Dedifferentiated amniotic fluid mesenchymal stem cell (primary cell): ENCODE results near the gene FAM83D.

Experiments
- DNase-seq: peaks from one replicate; pipeline ENCODE4 v3.0.0-alpha.2; 2016; ENCODE audit errors: extremely low spot score

Gene FAM83D

DNA sequence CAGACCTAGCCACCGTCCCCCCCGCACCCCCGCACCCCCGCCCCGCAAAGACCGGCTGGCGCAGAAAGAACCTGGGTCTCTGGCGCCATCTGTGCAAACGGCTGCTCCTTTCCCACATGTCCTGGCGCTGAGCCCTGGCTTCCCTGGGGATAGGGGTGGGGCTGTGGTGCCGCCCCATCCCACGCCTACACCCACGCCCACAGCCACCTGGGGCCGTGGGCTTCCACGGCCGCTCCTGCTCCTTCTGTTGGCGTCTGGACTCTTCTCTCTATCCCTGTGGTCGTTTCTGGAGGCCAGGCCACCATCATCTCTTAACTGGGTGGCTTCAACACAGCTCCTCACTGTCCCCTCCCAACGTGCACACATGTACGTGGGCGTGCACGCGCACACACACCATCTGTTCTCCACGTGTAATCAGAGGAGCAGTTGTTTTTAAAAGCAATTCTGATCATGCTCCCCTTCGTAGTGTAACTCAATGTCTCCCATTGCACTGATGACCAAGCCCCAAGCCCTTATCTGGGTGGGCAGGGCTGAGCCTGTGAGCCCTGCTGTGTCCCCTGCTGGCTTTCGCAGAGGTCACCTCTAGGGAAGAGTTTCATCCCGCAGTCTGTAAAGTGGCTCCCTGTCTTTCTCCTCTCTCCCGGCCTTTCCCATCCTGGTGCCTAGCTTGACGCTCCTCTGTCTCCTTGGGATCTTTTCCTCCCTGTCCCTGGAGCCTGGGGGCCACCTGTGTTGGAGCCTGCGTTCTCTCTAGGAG, 31.9 kb upstream of the FAM83D start:
- no peak for DNase-seq

DNA sequence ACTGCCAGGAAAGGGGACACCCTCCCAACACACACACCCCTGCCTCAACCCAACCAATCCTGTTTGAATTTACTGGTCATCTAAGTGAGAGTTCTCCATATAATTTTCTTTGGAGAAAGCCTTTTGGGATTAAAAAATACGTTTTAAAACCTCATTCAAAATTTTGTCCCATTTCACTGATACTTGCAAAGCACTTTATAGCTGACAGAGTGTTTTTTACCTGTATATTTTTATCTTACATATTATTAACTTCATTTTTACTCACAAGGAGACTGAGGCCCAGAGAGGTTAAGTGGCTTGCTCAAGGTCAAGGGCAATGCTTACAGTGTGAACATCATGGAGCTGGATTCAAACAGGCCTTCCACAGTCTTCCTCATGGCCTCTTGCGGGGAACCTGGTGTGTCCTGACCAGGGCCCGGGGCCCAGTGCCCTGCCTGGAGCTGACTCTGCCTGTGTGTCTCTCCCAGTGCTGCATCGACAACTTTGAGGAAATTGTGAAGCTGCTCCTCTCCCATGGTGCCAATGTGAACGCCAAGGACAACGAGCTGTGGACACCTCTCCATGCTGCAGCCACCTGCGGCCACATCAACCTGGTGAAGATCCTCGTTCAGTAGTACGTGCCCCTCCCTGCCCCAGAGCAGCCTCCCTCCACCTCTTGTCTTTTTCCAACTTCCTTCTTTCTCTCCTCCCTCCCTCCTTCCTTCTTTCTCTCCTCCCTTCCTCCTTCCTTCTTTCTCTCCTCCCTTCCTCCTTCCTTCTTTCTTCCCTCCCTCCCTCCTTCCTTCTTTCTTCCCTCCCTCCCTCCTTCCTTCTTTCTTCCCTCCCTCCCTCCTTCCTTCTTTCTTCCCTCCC, 30.9 kb upstream of the FAM83D start:
- DNase-seq: no peak

DNA sequence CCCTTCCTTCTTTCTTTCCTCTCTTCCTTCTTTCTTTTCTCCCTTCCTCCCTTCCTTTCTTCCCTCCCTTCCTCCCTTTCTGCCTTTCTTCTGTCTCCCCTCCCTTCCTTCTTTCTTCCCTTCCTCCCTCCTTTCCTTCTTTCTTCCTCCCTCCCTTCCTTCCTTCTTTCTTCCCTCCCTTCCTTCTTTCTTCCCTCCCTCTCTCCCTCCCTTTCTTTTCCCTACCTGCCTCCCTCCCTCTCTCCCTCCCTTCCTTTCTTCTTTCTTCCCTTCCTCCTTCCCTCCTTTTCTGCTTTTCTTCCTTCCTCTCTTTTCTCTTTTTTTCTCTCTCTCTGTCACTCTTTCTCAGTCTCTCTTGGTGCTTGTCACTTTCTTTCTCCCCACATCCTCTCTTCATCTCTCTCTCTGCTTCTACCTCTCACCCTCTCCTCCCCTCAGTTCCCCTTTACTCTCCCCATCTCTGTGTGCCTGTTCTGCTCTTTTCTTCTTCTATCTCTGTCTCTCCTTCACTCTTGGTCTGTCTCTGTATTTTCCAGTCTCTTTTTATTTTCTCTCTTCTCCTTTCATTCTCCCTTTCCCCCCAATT, 30.1 kb upstream of the FAM83D start:
- no peak for DNase-seq

DNA sequence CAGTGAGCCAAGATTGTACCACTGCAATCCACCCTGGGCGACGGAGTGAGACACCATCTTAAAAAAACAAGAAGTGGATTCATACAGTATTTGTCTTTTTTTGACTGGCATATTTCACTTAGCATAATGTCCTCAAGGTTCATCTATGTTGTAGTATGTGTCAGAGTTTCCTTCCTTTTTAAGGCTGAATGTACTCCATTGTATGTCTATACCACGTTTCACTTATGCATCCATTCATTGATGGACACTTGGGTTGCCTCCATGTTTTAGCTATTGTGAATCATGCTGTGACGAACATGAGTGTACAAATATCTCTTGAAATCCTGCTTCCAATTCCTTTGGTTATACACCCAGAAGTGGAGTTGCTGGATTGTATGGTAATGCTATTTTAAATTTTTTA, 28.9 kb upstream of the FAM83D start:
- DNase-seq: no peak

DNA sequence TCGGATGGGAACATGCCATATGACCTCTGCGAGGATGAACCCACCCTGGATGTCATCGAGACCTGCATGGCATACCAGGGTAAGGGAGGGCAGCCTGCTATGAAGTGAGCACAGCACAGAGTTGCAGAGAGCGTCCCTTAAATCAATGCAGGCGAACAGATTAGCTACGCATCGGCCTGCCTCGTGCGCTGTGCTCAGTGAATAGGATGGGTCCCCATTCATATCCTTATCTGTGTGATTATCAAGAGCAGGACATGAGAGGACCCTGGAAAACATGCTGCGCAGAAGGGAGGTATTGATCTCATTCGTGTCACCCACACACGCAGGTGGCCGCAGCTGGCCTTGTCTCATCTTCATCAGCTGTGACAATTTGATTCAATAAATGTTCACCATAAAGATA, 25.6 kb upstream of the FAM83D start:
- DNase-seq: no peak

DNA sequence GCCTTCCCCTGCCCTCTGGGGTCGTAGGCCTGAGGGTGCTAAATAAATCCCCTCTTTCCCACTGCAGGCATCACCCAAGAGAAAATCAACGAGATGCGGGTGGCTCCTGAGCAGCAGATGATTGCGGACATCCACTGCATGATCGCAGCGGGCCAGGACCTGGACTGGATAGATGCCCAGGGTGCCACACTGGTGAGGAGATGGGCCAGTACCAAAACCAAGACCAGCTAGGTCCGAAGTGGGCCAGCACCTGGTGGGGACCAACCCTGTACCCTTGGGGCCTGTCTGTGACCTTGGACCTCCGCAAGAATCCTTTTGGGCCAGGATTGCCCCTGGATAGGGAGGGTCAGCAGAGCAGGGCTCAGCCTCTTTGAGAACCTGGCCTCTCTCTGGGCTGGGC, 23.6 kb upstream of the FAM83D start:
- no peak for DNase-seq

DNA sequence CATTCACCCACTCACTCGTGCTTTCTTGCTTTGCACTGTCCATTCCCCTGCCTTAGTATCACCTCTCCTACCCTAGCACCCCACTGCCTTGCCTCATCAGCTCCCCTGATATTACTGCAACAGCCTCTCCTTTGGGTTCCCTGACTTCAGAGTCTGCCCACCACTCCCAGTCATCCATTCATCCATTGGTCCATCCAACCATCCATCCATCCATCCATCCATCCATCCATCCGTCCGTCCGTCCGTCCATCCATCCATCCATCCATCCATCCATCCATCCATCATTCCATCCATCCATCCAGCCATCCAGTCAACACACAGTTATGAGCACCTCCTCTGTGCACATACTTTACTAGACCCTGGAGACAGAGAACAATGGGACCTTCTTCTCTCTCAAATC, 22.9 kb upstream of the FAM83D start:
- no peak for DNase-seq

DNA sequence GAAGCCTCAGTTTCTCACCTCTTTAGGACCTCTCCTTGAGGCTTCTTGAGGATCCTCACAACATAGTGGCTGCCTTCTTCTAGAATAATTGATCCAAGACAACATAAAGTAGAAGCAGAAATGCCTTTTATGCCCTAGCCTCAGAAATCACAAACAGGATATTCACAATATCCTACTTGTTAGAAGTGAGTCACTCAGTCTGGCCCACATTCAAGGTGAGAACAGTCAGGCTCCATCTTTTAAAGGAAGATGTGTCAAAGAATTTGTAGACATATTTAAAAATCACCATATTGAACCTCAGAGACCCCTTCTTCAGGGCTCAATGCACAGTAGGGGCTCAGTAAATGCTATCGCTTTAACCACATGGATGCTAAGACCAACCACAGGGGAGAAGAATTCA, 20.8 kb upstream of the FAM83D start:
- DNase-seq: no peak

DNA sequence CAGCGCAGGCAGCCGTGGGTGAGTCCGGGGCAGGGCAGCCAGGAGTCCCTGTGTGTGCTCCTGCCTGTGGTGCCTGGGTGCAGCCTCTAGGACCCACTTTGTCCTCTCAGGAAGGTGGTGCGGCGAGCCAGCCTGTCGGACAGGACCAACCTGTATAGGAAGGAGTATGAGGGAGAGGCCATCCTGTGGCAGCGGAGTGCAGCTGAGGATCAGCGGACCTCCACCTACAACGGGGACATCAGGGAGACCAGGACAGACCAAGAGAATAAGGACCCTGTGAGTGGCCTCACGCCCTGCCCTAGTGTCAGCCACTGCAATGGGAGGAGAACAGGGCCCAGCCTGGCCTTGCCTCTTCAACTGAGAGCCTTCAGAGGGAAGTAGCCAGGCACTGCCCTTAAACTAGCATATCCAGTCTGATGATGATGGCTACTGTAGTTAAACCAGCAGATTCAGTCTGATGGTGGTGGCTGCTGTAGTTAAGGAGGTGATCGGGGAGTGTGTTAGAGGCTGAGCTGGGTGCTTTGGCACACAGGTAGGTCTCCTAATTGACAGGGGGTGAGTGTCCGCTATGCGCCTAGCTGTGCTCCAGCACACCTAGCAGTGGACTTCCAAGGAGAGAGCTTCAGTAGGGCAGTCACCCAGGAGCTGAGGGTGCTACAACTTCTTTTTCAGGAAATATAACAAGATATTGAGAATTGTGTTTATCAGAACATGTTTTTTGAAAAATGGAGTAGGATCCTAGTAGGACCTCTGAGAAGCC, 18.1 kb upstream of the FAM83D start:
- no peak for DNase-seq

DNA sequence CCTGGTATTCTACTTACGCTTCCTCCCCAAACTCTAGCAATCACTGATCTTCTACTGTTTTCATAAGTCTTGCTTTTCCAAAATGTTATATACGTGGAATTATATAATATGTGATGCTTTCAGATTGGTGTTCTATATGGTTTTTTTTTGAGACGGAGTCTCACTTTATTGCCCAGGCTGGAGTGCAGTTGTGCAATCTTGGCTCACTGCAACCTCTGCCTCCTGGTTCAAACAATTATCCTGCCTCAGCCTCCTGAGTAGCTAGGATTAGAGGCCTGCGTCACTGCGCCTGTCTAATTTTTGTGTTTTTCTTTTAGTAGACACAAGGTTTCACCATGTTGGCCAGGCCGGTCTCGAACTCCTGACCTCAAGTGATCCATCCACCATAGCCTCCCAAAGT, 10.9 kb upstream of the FAM83D start:
- DNase-seq: no peak

DNA sequence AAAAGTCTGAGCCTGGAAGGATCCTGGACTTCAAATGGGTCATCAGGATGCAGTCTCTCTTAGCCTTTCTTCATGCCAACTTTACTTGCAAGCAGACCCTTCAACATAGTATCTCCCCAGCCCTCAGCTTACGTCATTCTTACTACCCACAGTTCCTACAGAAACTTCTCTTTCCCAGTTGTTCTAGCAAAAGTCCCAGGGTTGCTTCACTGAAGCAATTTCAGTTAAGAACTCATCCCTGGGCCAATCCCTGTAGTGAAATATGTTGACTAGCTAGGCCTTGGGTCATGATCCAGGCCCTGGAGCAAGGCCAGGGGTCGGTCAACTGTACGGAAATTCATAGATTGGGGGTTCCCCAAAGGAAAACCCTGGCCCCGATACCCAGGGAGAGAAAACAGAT, 8.6 kb upstream of the FAM83D start:
- no peak for DNase-seq

DNA sequence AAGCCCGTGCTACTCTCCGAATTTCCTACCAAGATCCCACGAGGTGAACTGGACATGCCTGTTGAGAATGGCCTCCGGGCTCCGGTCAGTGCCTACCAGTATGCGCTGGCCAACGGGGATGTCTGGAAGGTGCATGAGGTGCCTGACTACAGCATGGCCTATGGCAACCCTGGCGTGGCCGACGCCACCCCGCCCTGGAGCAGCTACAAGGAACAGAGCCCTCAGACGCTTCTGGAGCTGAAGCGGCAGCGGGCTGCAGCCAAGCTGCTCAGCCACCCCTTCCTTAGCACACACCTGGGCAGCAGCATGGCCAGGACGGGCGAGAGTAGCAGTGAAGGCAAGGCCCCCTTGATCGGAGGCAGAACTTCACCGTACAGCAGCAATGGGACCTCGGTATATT, 8.0 kb upstream of the FAM83D start:
- no peak for DNase-seq

DNA sequence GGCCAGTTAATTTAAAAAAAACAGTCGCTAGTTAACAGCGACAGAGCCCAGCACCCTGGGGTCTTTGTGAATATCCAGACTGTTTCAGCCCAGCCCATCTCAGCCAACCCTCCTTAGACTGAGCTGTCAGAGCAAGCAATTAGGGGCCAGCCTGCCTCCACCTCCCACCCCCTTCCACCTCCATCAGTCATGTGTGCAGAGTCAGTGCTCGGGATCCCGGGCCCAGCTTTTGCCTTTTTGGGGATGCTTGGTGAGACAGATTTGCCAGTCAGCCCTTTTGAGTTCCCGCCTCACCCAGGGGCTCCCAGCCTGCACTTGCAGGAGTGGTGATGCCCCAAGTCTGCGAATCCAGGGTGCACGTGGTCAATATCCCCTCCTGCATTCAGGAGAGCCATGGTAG, 6.5 kb upstream of the FAM83D start:
- no peak for DNase-seq

DNA sequence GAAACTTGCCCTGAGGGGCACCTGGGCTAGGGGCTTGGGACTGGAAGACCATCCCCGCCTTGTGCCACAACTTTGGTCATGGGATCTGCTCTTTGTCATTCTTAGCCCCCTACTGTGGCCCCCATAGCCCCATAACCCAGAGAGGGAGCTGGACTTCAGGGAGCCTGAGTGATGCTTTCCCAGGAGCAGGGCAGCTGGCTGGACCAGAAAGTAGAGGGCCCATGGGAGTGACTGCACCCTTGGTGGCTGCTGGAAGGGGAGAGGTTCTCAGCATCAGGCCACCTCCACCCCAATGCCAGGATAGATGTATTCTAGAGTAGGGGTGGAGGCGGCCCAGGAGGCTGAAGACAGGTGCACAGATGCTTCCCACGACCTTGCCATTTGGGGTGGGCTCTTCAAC, 5.8 kb upstream of the FAM83D start:
- no peak for DNase-seq

DNA sequence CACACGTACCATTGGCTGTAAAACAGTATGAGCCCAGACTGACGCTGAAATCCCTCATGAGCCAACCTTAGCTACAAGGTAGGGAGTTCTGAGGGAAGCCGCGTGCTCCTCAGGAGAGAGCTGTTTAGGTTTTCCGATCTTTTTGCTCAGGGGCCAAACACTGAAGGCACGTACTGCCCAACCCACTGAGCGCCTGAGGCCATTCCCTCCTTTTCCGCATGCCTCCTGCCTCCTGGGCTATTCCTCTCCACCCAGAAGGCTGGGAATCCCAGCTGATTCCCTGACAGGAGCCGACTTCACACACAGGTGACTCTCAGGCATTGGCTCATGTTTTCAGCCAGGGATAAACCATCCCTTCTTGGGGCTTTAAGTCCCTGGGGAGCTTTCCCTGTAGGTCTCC, 5.4 kb upstream of the FAM83D start:
- no peak for DNase-seq

DNA sequence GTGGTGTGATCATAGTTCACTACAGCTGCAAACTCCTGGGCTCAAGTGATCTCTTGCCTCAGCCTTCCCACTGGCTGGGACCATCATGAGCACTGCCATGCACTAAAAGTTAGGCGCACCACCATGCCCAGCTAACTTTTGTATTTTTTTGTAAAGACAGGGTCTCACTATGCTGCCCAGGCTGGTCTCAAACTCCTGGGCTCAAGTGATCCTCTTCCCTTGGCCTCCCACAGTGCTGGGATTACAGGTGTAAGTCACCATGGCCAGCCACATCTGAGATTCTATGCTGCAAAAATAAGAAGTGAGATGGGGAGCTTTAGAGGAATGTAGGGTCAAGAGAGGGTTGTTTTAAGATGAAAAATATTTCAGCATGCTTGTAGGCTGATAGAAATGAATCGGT, 1.5 kb upstream of the FAM83D start:
- no peak for DNase-seq

DNA sequence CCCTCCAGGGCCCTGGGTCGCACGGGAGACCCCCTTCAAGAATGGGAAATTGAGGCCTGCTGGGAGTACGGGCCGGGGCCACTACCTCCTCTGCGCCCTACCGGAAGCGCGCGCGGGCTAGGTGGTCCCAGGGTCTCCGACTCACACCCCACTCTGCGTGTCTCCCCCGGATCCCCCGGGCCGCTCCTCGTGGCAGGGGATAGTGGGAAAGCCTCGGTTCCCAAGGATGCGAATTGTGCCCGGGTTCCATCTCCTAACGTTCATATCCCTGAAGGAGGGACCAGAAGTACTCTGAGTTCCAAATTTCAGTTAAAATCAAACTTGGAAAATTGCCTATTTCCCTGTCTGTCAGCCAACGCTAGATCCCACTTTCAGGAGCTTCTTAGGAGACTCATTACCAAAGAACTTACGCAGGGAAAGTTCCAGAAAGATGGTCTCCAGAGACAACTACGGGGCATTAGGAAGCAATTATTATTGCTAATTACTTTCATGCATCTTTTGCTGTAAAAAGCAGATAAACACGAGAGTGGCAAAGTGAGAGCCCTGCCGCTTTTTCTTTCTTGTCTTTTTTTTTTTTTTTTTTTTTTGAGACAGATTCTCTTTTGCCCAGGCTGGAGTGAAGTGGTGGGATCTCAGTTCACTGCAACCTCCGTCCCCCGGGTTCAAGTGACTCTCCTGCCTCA, 858 bp downstream of the FAM83D start:
- no peak for DNase-seq

DNA sequence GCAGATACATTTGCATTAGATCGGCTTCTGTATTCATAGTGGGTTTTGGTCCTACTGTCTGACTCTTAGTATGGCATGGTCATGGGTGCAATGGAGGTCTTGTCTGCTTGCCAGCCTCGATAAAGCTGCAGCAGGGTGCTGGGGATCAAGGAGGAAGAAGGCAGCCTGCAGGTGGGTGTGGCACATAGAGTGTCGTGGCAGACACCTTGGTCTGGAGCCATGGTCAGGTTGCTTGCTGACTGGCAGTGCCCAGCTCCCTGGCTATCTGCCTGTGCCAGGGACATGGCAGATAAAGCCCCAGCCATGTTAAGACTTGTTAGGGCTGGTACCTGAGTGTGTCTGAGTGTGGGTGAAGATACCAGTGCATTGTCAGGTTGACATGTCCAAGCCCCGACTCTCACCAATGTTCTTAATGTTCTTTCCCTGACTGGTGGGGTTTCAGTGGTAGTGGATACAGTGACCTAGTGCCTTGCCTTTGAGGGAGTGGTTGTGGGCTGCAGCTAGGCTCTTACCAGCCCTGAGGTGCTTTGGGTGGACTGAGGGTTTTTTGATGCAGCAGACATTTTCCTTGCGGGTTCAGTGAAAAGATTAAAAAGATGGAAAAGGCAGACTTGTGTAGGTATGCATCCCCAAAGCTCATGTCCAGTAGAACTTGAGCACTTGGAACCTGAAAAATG, 1.8 kb downstream of the FAM83D start:
- DNase-seq: no peak

DNA sequence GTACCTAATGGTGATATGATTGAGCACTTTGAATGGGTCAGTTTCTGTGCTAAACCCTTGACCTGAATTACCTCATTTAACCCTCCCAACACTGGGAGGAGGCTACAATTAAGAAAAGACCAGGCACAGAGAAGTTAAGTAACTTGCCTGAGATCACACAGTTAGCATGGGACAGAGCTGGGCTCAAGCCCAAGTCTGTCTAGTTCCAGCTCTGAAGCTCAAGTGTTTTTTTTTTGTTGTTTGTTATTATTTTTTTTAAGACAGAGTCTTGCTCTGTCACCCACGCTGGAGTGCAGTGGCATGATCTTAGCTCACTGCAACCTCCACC, 4.0 kb downstream of the FAM83D start:
- no peak for DNase-seq

DNA sequence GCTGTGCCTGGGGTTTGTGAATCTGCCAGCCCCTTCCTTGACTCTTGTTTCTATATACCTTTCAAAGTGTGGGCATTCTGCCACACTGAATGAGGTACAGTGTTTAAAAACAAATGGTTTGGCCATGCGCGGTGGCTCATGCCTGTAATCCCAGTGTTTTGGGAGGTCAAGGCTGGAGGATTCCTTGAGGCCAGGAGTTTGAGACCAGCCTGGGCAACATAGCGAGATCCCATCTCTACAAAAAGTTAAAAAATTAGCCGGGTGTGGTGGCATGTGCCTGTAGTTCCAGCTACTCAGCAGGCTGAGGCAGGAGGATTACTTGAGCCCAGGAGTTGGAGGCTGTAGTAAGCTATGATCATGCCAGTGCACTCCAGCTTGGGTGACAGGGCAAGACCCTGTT, 5.8 kb downstream of the FAM83D start:
- no peak for DNase-seq

DNA sequence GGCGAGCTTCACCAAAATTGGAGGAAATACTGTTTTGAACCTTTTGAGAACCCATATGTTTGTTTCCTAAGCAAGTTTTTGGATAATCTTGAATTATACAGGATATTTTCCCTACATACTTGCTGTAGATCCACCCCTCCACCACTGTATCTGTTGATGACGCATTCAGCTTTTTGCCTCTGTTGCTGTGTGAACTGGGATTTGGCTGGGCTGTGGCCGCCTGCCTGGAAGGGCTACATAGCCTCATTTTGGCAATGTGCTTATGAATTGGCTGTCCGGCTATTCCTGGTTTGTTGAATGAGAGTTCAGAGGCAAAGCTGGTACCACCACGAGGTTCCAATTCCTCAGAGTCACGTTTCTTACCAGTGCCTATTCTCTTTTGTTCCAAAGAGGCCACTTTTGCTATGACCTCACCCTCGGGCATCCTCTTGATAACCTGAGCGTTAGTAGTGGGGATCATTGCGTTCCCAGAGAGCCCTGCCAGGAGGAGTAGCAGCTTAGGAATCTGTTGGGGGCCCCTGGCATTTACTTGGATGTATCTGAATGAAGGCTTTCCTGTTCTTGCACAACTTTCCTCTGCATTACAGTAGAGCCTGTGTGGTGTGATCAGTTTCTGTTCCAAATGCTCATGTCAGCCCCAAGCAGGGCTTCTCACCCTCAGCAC, 6.4 kb downstream of the FAM83D start:
- DNase-seq: no peak
